HepG2 (cell line): Measurements from ENCODE around the gene HES7. TPM values are rescaled to one million over a fixed set of nuclear protein-coding genes. Genes with fewer than 3 reads are reported as not detected.

Experiments
- ATF4 ChIP-seq, 2 experiments: fragments of 450-650 bp in 1 of 2; sonication (generic) in 1 of 2; formaldehyde crosslinking; IDR thresholded peaks; 2 replicates each; pipeline versions ENCODE4 v1.5.0 to v1.8.0; 2020 to 2022; ENCODE audit warnings: mild to moderate bottlenecking in 1 of 2, missing genetic modification reagents in 1 of 2
- ATF7-NPFF ChIP-seq: sonication (generic); formaldehyde crosslinking; IDR thresholded peaks from 2 replicates; pipeline ENCODE4 v1.8.1; 2023; ENCODE audit warnings: mild to moderate bottlenecking, low read depth, missing genetic modification reagents, moderate library complexity
- ATM ChIP-seq: fragments of 450-650 bp; IDR thresholded peaks from 2 replicates; pipeline ENCODE4 v1.7.1; 2017; ENCODE audit warnings: mild to moderate bottlenecking, borderline replicate concordance
- HNF4G ChIP-seq, 2 experiments: sonication (generic) in 1 of 2; formaldehyde crosslinking in 1 of 2; IDR thresholded peaks; 2 replicates each; pipeline versions ENCODE4 v1.4.0 to v1.6.1; 2011 to 2020; ENCODE audit warnings: borderline replicate concordance in 2 of 2, low read depth in 2 of 2, mild to moderate bottlenecking in 2 of 2, low read length in 1 of 2, missing genetic modification reagents in 1 of 2, moderate library complexity in 1 of 2
- KLF15 ChIP-seq: sonication (generic); formaldehyde crosslinking; IDR thresholded peaks from 2 replicates; pipeline ENCODE4 v1.8.1; 2023; ENCODE audit warnings: borderline replicate concordance, mild to moderate bottlenecking, inconsistent platforms, missing genetic modification reagents, mixed read lengths
- NFE2L1 ChIP-seq: sonication (generic); formaldehyde crosslinking; IDR thresholded peaks from 2 replicates; pipeline ENCODE4 v1.4.0; 2020; ENCODE audit warnings: missing genetic modification reagents, mild to moderate bottlenecking, borderline replicate concordance
- RAD21 ChIP-seq: fragments of 450-650 bp; formaldehyde crosslinking; IDR thresholded peaks from 2 replicates; pipeline ENCODE4 v1.5.0; 2020; ENCODE audit warnings: mild to moderate bottlenecking
- SAP130 ChIP-seq: IDR thresholded peaks from 2 replicates; pipeline ENCODE4 v1.6.1; 2016; ENCODE audit warnings: low read depth
- TFAP4 ChIP-seq: sonication (generic); IDR thresholded peaks from 2 replicates; pipeline ENCODE4 v1.6.1; 2016; ENCODE audit warnings: low read depth, borderline replicate concordance
- UBTF ChIP-seq: sonication (generic); formaldehyde crosslinking; IDR thresholded peaks from 2 replicates; pipeline ENCODE4 v1.4.0; 2020; ENCODE audit warnings: mild to moderate bottlenecking, missing genetic modification reagents
- ZBTB21 ChIP-seq: sonication (generic); formaldehyde crosslinking; IDR thresholded peaks from 2 replicates; pipeline ENCODE4 v1.4.0; 2020; ENCODE audit warnings: missing genetic modification reagents
- ZFP36L1 ChIP-seq: sonication (generic); formaldehyde crosslinking; IDR thresholded peaks from 2 replicates; pipeline ENCODE4 v1.8.0; 2022; ENCODE audit warnings: mild to moderate bottlenecking, missing genetic modification reagents, moderate library complexity
- ZFP90 ChIP-seq: sonication (generic); formaldehyde crosslinking; IDR thresholded peaks from 2 replicates; pipeline ENCODE4 v1.8.0; 2022; ENCODE audit warnings: missing genetic modification reagents, mild to moderate bottlenecking, inconsistent platforms, borderline replicate concordance
- ZFX ChIP-seq: sonication (generic); formaldehyde crosslinking; IDR thresholded peaks from 2 replicates; pipeline ENCODE4 v1.4.0; 2020; ENCODE audit warnings: mild to moderate bottlenecking, low read depth, missing genetic modification reagents, moderate library complexity
- ZNF136 ChIP-seq: sonication (generic); formaldehyde crosslinking; IDR thresholded peaks from 2 replicates; pipeline ENCODE4 v1.8.1; 2022; ENCODE audit warnings: low read depth, mild to moderate bottlenecking, moderate library complexity, missing genetic modification reagents
- ZNF274 ChIP-seq: sonication (generic); formaldehyde crosslinking; IDR thresholded peaks from 2 replicates; pipeline ENCODE4 v1.5.1; 2020; ENCODE audit warnings: mild to moderate bottlenecking, missing genetic modification reagents
- ZNF562 ChIP-seq: sonication (generic); formaldehyde crosslinking; IDR thresholded peaks from 2 replicates; pipeline ENCODE4 v1.8.0; 2022; ENCODE audit warnings: missing genetic modification reagents, borderline replicate concordance
- ZNF614 ChIP-seq: IDR thresholded peaks from 2 replicates; pipeline ENCODE4 v1.6.1; 2018; ENCODE audit warnings: missing biosample characterization, missing genetic modification reagents, inconsistent platforms, borderline replicate concordance
- ZNF703 ChIP-seq: sonication (generic); formaldehyde crosslinking; IDR thresholded peaks from 2 replicates; pipeline ENCODE4 v1.5.1; 2020; ENCODE audit warnings: missing genetic modification reagents, mild to moderate bottlenecking, moderate library complexity, borderline replicate concordance
- ZNF746 ChIP-seq: sonication (generic); formaldehyde crosslinking; IDR thresholded peaks from 2 replicates; pipeline ENCODE4 v1.8.0; 2022; ENCODE audit warnings: mild to moderate bottlenecking, missing genetic modification reagents
- ZNF772 ChIP-seq: sonication (generic); formaldehyde crosslinking; IDR thresholded peaks from 2 replicates; pipeline ENCODE4 v1.5.0; 2020; ENCODE audit warnings: mild to moderate bottlenecking, missing genetic modification reagents
- ZSCAN29 ChIP-seq: sonication (generic); formaldehyde crosslinking; conservative IDR thresholded peaks from 2 replicates; pipeline ENCODE4 v1.4.0; 2020; ENCODE audit warnings: mild to moderate bottlenecking, missing genetic modification reagents
- ZUFSP ChIP-seq: sonication (generic); formaldehyde crosslinking; IDR thresholded peaks from 2 replicates; pipeline ENCODE4 v1.9.0; 2021; ENCODE audit warnings: missing genetic modification reagents, mild to moderate bottlenecking, borderline replicate concordance
- polyA plus RNA-seq, 8 experiments: library from polyadenylated mRNA; depleted of rRNA in 3 of 8; stranded (reverse) in 7 of 8; unstranded in 1 of 8; fragments of >200 nt; fragmentation: Illumina TruSeq in 4 of 8; extraction: Trizol in 4 of 8; gene quantifications; 2 replicates each; pipeline versions ENCODE4 v1.2.1 to v1.2.3, GENCODE V29; 2011 to 2016; ENCODE audit warnings: low read depth in 4 of 8, missing spikeins in 1 of 8, mixed read lengths in 1 of 8; ENCODE audit not compliant: insufficient read depth in 1 of 8
- total RNA-seq, 5 experiments: library from RNA; depleted of rRNA; stranded (reverse); fragments of >200 nt; fragmentation: Illumina TruSeq; extraction: Trizol; gene quantifications; 2 replicates each; pipeline ENCODE4 v1.2.3, GENCODE V29; 2016; ENCODE audit warnings: low read depth in 1 of 5

Gene HES7
- total and polyA plus RNA-seq, 2 of the 13 experiments (the other 11 are each of a cell fraction or from before 2014, with no cell fraction given) = not detected

GRCh38 chr17:8118769-8119580, 4.9 kb downstream of the HES7 start (continued):
- TF ChIP-seq ZFP90 (CRISPR knock-in tag) (no peak), TFAP4 (peak; percentile 10; the same call in 1 of the 2 replicates), ZNF746 (no peak), ZFP36L1 (peak; percentile 36; the same call in 1 of the 2 replicates), NFE2L1 (CRISPR knock-in tag) (no peak), UBTF (CRISPR knock-in tag) (peak; percentile 54), ZNF136 (peak; percentile 53; the same call in 1 of the 2 replicates), ZNF562 (CRISPR knock-in tag) (no peak), KLF15 (CRISPR knock-in tag) (no peak), ZNF614 (CRISPR knock-in tag) (no peak; the same call in 1 of the 2 replicates), ZSCAN29 (no peak), ATM (no peak), ZFX (CRISPR knock-in tag) (0 out of 2 replicates have a peak, but pooled peaks have one; percentile 43), SAP130 (CRISPR knock-in tag) (peak; percentile 37), ZNF274 (CRISPR knock-in tag) (0 out of 2 replicates have a peak, but pooled peaks have one; percentile 31), RAD21 (CRISPR knock-in tag) (peak; percentile 53; the same call in 1 of the 2 replicates), ZNF703 (no peak), HNF4G (IDR thresholded peaks at IDR 0.05; ENCODE audit: borderline replicate concordance, low read depth, low read length) (peak; percentile 48; the same call in 1 of the 2 replicates), HNF4G (CRISPR knock-in tag; IDR thresholded peaks at IDR 0.05; ENCODE audit: borderline replicate concordance, low read depth) (no peak), ATF7-NPFF (CRISPR knock-in tag) (no peak), ZNF772 (no peak), ATF4 (CRISPR knock-in tag; IDR thresholded peaks at IDR 0.05) (no peak), ZBTB21 (CRISPR knock-in tag) (0 out of 2 replicates have a peak, but pooled peaks have one; percentile 42), ZUFSP (CRISPR knock-in tag) (no peak)
